Suprapubic skin (tissue), 3 donors: ENCODE data around the gene PPM1H.

ENCODE experiments used
- POLR2A ChIP-seq, 2 donors: fragments of 450-650 bp; IDR thresholded peaks; one replicate each; pipeline ENCODE4 v1.6.1; 2017; ENCODE audit warnings: antibody characterized with exemption in 2 of 2, mild to moderate bottlenecking in 2 of 2, moderate library complexity in 2 of 2
- TF ChIP-seq, protein P1 (sequence below), 2 donors: fragments of 200-600 bp in 1 of 2; fragments of 450-650 bp in 1 of 2; sonication (generic) in 1 of 2; IDR thresholded peaks; one replicate each; pipeline ENCODE4 v1.5.1; 2016 to 2019; ENCODE audit warnings: antibody characterized with exemption in 2 of 2, mild to moderate bottlenecking in 1 of 2, moderate library complexity in 1 of 2

DNA sequence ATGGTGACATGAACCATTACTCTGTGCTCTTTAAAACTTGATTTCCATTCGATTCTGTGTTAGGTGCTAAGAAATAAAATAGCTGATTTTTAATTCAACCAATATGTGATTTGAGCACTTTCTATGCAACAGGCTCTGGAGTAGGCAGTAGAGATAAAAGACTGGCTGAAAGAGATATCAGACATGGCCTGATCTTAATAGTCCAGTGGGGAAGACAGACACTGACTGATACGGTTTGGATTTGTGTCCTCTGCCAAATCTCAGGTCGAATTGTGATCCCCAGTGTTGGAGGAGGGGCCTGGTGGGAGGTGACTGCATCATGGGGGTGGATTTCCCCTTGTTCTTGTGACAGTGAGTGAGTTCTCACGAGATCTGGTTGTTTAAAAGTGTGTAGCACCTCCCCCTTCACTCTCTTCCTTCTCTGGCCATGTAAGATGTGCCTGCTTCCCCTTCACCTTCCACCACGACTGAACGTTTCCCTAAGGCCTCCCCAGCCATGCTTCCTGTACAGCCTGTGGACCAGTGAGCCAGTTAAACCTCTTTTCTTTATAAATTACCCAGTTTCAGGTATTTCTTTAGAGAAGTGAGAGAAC, 128.6 kb downstream of the PPM1H start:
- TF ChIP-seq, protein P1, sequence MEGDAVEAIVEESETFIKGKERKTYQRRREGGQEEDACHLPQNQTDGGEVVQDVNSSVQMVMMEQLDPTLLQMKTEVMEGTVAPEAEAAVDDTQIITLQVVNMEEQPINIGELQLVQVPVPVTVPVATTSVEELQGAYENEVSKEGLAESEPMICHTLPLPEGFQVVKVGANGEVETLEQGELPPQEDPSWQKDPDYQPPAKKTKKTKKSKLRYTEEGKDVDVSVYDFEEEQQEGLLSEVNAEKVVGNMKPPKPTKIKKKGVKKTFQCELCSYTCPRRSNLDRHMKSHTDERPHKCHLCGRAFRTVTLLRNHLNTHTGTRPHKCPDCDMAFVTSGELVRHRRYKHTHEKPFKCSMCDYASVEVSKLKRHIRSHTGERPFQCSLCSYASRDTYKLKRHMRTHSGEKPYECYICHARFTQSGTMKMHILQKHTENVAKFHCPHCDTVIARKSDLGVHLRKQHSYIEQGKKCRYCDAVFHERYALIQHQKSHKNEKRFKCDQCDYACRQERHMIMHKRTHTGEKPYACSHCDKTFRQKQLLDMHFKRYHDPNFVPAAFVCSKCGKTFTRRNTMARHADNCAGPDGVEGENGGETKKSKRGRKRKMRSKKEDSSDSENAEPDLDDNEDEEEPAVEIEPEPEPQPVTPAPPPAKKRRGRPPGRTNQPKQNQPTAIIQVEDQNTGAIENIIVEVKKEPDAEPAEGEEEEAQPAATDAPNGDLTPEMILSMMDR (IDR thresholded peaks at IDR 0.05): no peak
- TF ChIP-seq POLR2A (IDR thresholded peaks at IDR 0.05): no peak
